K562 (cell line): ENCODE data around the gene GPSM3. TPM values are rescaled to one million over a fixed set of nuclear protein-coding genes. Genes with fewer than 3 reads are reported as not detected.

ENCODE experiments used
- BRF1 ChIP-seq: IDR thresholded peaks from 3 replicates; pipeline ENCODE4 v1.6.1; 2011; ENCODE audit warnings: borderline replicate concordance, mild to moderate bottlenecking; ENCODE audit not compliant: insufficient read length; ENCODE audit errors: extremely low read depth
- C11orf30 ChIP-seq: fragments of 450-650 bp; IDR thresholded peaks from 2 replicates; pipeline ENCODE4 v1.6.1; 2016; ENCODE audit warnings: low read depth, mild to moderate bottlenecking
- CBX1 ChIP-seq: sonication (generic); IDR thresholded peaks from 2 replicates; pipeline ENCODE4 v1.6.1; 2016; ENCODE audit warnings: antibody characterized with exemption, low read depth, mild to moderate bottlenecking
- EP400 ChIP-seq: fragments of 450-650 bp; IDR thresholded peaks from 2 replicates; pipeline ENCODE4 v1.6.1; 2017; ENCODE audit warnings: antibody characterized with exemption, mild to moderate bottlenecking, moderate library complexity
- FOXA3 ChIP-seq, 2 experiments: fragments of 450-650 bp in 1 of 2; sonication (generic) in 1 of 2; formaldehyde crosslinking; IDR thresholded peaks in 1 of 2; conservative IDR thresholded peaks in 1 of 2; 2 replicates each; pipeline versions ENCODE4 v1.4.0 to v1.8.0; 2020 to 2022; ENCODE audit warnings: mild to moderate bottlenecking in 2 of 2, missing genetic modification reagents in 1 of 2
- GATAD2A ChIP-seq: fragments of 450-650 bp; IDR thresholded peaks from 2 replicates; pipeline ENCODE4 v1.6.1; 2017
- HDAC1 ChIP-seq, 2 experiments: fragments of 450-650 bp; IDR thresholded peaks; 2 replicates each; pipeline ENCODE4 v1.6.1; 2016 to 2017; ENCODE audit warnings: inconsistent platforms in 1 of 2, mild to moderate bottlenecking in 1 of 2, moderate library complexity in 1 of 2
- HMG20B ChIP-seq: fragments of 250-450 bp; sonication (Bioruptor Pico); IDR thresholded peaks from 2 replicates; pipeline ENCODE4 v1.5.0; 2021; ENCODE audit warnings: mild to moderate bottlenecking
- KAT7 ChIP-seq: sonication (generic); formaldehyde crosslinking; IDR thresholded peaks from 2 replicates; pipeline ENCODE4 v1.8.0; 2022; ENCODE audit warnings: missing genetic modification reagents, mild to moderate bottlenecking, borderline replicate concordance
- KDM5B ChIP-seq: fragments of 200-600 bp; sonication (generic); IDR thresholded peaks from 2 replicates; pipeline ENCODE4 v1.6.1; 2012; ENCODE audit warnings: low read depth, mild to moderate bottlenecking, moderate library complexity, low read length, control low read depth, inconsistent platforms; ENCODE audit not compliant: insufficient replicate concordance
- MAFF ChIP-seq: IDR thresholded peaks from 2 replicates; pipeline ENCODE4 v1.6.1; 2012; ENCODE audit warnings: low read length, improper control_type of control experiment
- MAZ ChIP-seq, 2 experiments: fragments of 450-650 bp in 1 of 2; sonication (generic) in 1 of 2; formaldehyde crosslinking; IDR thresholded peaks in 1 of 2; conservative IDR thresholded peaks in 1 of 2; 2 replicates each; pipeline versions ENCODE4 v1.4.0 to v1.5.0; 2020; ENCODE audit warnings: mild to moderate bottlenecking in 1 of 2, missing genetic modification reagents in 1 of 2
- MNT ChIP-seq, 2 experiments: fragments of 450-650 bp; conservative IDR thresholded peaks; 2 replicates each; pipeline ENCODE4 v1.6.1; 2017; ENCODE audit warnings: mild to moderate bottlenecking in 2 of 2, moderate library complexity in 2 of 2
- NCOR1 ChIP-seq: fragments of 450-650 bp; IDR thresholded peaks from 2 replicates; pipeline ENCODE4 v1.6.1; 2016; ENCODE audit warnings: mild to moderate bottlenecking, moderate library complexity
- PHF8 ChIP-seq: fragments of 200-600 bp; sonication (generic); IDR thresholded peaks from 2 replicates; pipeline ENCODE4 v1.6.1; 2012; ENCODE audit warnings: mixed run types, mild to moderate bottlenecking, inconsistent platforms, low read length, moderate library complexity, borderline replicate concordance
- POLR2B ChIP-seq: fragments of 450-650 bp; IDR thresholded peaks from 2 replicates; pipeline ENCODE4 v1.6.1; 2018; ENCODE audit warnings: low read depth; ENCODE audit not compliant: partially characterized antibody
- TAF7 ChIP-seq: fragments of 450-650 bp; IDR thresholded peaks from 2 replicates; pipeline ENCODE4 v1.6.1; 2016; ENCODE audit warnings: missing genetic modification characterization, missing compliant biosample characterization
- TBP ChIP-seq: optimal IDR thresholded peaks from 2 replicates; pipeline ENCODE3; 2011; ENCODE audit warnings: low read depth, low read length, improper control_type of control experiment
- ZBTB7A ChIP-seq: IDR thresholded peaks from 2 replicates; pipeline ENCODE4 v1.6.1; 2011; ENCODE audit warnings: low read depth, mild to moderate bottlenecking, low read length, moderate library complexity, borderline replicate concordance; ENCODE audit not compliant: control insufficient read depth
- ZFP30 ChIP-seq: fragments of 250-450 bp; sonication (Bioruptor Pico); IDR thresholded peaks from 2 replicates; pipeline ENCODE4 v1.8.0; 2022; ENCODE audit warnings: moderate library complexity, mild to moderate bottlenecking, inconsistent platforms, borderline replicate concordance
- ZNF143 ChIP-seq: sonication (generic); formaldehyde crosslinking; IDR thresholded peaks from 2 replicates; pipeline ENCODE4 v1.9.0; 2022; ENCODE audit warnings: mild to moderate bottlenecking, missing genetic modification reagents
- ZNF263 ChIP-seq: sonication (generic); formaldehyde crosslinking; IDR thresholded peaks from 2 replicates; pipeline ENCODE4 v1.8.0; 2022; ENCODE audit warnings: mild to moderate bottlenecking, missing genetic modification reagents, borderline replicate concordance
- ZNF444 ChIP-seq: fragments of 250-450 bp; sonication (Bioruptor Pico); IDR thresholded peaks from 2 replicates; pipeline ENCODE4 v1.4.0; 2020; ENCODE audit warnings: mild to moderate bottlenecking, moderate library complexity
- ZNF764 ChIP-seq: fragments of 250-450 bp; sonication (Bioruptor Pico); IDR thresholded peaks from 2 replicates; pipeline ENCODE4 v1.4.0; 2020; ENCODE audit warnings: low read depth, mild to moderate bottlenecking, moderate library complexity
- polyA plus RNA-seq, 8 experiments: library from polyadenylated mRNA; depleted of rRNA in 4 of 8; stranded (reverse) in 5 of 8; unstranded in 3 of 8; fragments of >200 nt; fragmentation: Nextera tagmentation in 2 of 8; fragmentation: Illumina TruSeq in 1 of 8; extraction: Ambion mirVana in 2 of 8; extraction: Trizol in 1 of 8; gene quantifications; 2 replicates each; pipeline versions ENCODE4 v1.2.1 to v1.2.3, GENCODE V29; 2011 to 2014; ENCODE audit warnings: inconsistent platforms in 1 of 8, missing spikeins in 1 of 8
- total RNA-seq, 7 experiments: library from RNA; depleted of rRNA in 6 of 7; stranded (reverse); fragments of >200 nt in 6 of 7; fragmentation: Illumina TruSeq in 2 of 7; extraction: Trizol in 2 of 7; gene quantifications; 2 replicates each; pipeline versions ENCODE4 v1.2.1 to v1.2.3, GENCODE V29; 2011 to 2021; ENCODE audit warnings: low replicate concordance in 1 of 7
- TF ChIP-seq, protein P1 (sequence below): fragments of 250-450 bp; sonication (Bioruptor Pico); IDR thresholded peaks from 2 replicates; pipeline ENCODE4 v1.4.0; 2020

GPSM3 gene
- total and polyA plus RNA-seq, 9 of the 15 experiments (the other 6 are each of a cell fraction or from before 2014, with no cell fraction given): 5.3 to 42.6 (median 24.4) TPM

- TF ChIP-seq TBP: peak; percentile 9
- peak; percentile 47 for TF ChIP-seq C11orf30
- peak in 1 of 2 experiments; percentile 19; a peak in 1 of 4 replicates for TF ChIP-seq HDAC1 (IDR thresholded peaks at IDR 0.05)
- TF ChIP-seq BRF1: no peak
- no peak for TF ChIP-seq ZFP30 (CRISPR knock-in tag)
- TF ChIP-seq ZNF444: peak; percentile 79; the same call in 1 of the 2 replicates
- TF ChIP-seq NCOR1: peak; percentile 35; the same call in 1 of the 2 replicates
- TF ChIP-seq ZNF764 (CRISPR knock-in tag): no peak
- TF ChIP-seq FOXA3 (CRISPR knock-in tag; conservative IDR thresholded peaks at IDR 0.05 in 1 of 2, IDR thresholded peaks at IDR 0.05 in 1 of 2): peak in 1 of 2 experiments; percentile 80; a peak in 2 of 4 replicates
- TF ChIP-seq POLR2B: peak; percentile 68
- TF ChIP-seq KDM5B: peak; percentile 41
- peak; percentile 75 to 90; a peak in 3 of 4 replicates for TF ChIP-seq MAZ (CRISPR knock-in tag; conservative IDR thresholded peaks at IDR 0.05 in 1 of 2, IDR thresholded peaks at IDR 0.05 in 1 of 2)
- TF ChIP-seq ZBTB7A: no peak; the same call in 1 of the 2 replicates
- TF ChIP-seq HMG20B: no peak
- TF ChIP-seq MNT (conservative IDR thresholded peaks at IDR 0.05): peak; percentile 23 to 57; a peak in 2 of 4 replicates
- TF ChIP-seq CBX1: no peak
- TF ChIP-seq ZNF143 (CRISPR knock-in tag): no peak
- TF ChIP-seq EP400: peak; percentile 65
- TF ChIP-seq, protein P1, sequence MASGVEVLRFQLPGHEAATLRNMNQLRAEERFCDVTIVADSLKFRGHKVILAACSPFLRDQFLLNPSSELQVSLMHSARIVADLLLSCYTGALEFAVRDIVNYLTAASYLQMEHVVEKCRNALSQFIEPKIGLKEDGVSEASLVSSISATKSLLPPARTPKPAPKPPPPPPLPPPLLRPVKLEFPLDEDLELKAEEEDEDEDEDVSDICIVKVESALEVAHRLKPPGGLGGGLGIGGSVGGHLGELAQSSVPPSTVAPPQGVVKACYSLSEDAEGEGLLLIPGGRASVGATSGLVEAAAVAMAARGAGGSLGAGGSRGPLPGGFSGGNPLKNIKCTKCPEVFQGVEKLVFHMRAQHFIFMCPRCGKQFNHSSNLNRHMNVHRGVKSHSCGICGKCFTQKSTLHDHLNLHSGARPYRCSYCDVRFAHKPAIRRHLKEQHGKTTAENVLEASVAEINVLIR: 0 out of 2 replicates have a peak, but pooled peaks have one; percentile 36
- no peak for TF ChIP-seq KAT7 (CRISPR knock-in tag)
- no peak for TF ChIP-seq MAFF
- TF ChIP-seq GATAD2A: 0 out of 2 replicates have a peak, but pooled peaks have one; percentile 22
- peak; percentile 67; the same call in 1 of the 2 replicates for TF ChIP-seq ZNF263 (CRISPR knock-in tag)
- TF ChIP-seq TAF7 (tag): peak; percentile 41; the same call in 1 of the 2 replicates
- peak; percentile 53; the same call in 1 of the 2 replicates for TF ChIP-seq PHF8
These were observed at the start of gene GPSM3 (continued) for GRCh38 chr6:32192608-32193039.
